GM10266 (cell line): Measurements from ENCODE around the gene NGDN.
"Not testable (repeated sequence)": the region's sequence is repeated elsewhere in the genome, so short reads cannot be mapped to it uniquely, and the experiment has no call there.

Experiments used
- DNase-seq: peaks from one replicate; pipeline ENCODE4 v3.0.0; 2012; ENCODE audit errors: extremely low spot score
- CTCF ChIP-seq: IDR thresholded peaks from 2 replicates; pipeline ENCODE4 v1.5.1; 2012; ENCODE audit warnings: mild to moderate bottlenecking, low read depth; ENCODE audit not compliant: control insufficient read depth, insufficient read depth; ENCODE audit errors: missing control alignments

The NGDN gene

GRCh38 chr14:23469127-23469905, at the start of gene NGDN:
Gene NGDN (plus strand): TSS chr14:23469703. CDS start chr14:23469716, 13 bp downstream.
- peak; percentile 91 for DNase-seq
- TF ChIP-seq CTCF, result peak; percentile 71

GRCh38 chr14:23421594-23421993, 47.9 kb upstream of the NGDN start:
- no peak for DNase-seq
- TF ChIP-seq CTCF, result no peak

GRCh38 chr14:23423657-23424056, 45.8 kb upstream of the NGDN start:
- TF ChIP-seq CTCF, result no peak
- no peak for DNase-seq

GRCh38 chr14:23425169-23425568, 44.3 kb upstream of the NGDN start:
- TF ChIP-seq CTCF, result no peak
- DNase-seq, result no peak

GRCh38 chr14:23425798-23426197, 43.7 kb upstream of the NGDN start:
- not testable (repeated sequence) for DNase-seq

- no peak for TF ChIP-seq CTCF
Observed at GRCh38 chr14:23428686-23429495, 40.6 kb upstream of the NGDN start.

GRCh38 chr14:23430016-23430722, 39.3 kb upstream of the NGDN start:
- DNase-seq, result no peak
- TF ChIP-seq CTCF, result no peak

More at GRCh38 chr14:23428686-23429495, 40.6 kb upstream of the NGDN start:
- DNase-seq, result no peak
